Measurements from ENCODE around the gene CDH23. TPM values are rescaled to one million over a fixed set of nuclear protein-coding genes. Genes with fewer than 3 reads are reported as not detected.

CDH23 gene
- total and polyA plus RNA-seq, 2 of the 8 experiments (the other 6 are each of a cell fraction or from before 2014, with no cell fraction given): 1.9 to 4.9 TPM

GRCh38 chr10:71667387-71667752 is 270.6 kb downstream of the CDH23 start (continued):
- TF ChIP-seq, protein P1, sequence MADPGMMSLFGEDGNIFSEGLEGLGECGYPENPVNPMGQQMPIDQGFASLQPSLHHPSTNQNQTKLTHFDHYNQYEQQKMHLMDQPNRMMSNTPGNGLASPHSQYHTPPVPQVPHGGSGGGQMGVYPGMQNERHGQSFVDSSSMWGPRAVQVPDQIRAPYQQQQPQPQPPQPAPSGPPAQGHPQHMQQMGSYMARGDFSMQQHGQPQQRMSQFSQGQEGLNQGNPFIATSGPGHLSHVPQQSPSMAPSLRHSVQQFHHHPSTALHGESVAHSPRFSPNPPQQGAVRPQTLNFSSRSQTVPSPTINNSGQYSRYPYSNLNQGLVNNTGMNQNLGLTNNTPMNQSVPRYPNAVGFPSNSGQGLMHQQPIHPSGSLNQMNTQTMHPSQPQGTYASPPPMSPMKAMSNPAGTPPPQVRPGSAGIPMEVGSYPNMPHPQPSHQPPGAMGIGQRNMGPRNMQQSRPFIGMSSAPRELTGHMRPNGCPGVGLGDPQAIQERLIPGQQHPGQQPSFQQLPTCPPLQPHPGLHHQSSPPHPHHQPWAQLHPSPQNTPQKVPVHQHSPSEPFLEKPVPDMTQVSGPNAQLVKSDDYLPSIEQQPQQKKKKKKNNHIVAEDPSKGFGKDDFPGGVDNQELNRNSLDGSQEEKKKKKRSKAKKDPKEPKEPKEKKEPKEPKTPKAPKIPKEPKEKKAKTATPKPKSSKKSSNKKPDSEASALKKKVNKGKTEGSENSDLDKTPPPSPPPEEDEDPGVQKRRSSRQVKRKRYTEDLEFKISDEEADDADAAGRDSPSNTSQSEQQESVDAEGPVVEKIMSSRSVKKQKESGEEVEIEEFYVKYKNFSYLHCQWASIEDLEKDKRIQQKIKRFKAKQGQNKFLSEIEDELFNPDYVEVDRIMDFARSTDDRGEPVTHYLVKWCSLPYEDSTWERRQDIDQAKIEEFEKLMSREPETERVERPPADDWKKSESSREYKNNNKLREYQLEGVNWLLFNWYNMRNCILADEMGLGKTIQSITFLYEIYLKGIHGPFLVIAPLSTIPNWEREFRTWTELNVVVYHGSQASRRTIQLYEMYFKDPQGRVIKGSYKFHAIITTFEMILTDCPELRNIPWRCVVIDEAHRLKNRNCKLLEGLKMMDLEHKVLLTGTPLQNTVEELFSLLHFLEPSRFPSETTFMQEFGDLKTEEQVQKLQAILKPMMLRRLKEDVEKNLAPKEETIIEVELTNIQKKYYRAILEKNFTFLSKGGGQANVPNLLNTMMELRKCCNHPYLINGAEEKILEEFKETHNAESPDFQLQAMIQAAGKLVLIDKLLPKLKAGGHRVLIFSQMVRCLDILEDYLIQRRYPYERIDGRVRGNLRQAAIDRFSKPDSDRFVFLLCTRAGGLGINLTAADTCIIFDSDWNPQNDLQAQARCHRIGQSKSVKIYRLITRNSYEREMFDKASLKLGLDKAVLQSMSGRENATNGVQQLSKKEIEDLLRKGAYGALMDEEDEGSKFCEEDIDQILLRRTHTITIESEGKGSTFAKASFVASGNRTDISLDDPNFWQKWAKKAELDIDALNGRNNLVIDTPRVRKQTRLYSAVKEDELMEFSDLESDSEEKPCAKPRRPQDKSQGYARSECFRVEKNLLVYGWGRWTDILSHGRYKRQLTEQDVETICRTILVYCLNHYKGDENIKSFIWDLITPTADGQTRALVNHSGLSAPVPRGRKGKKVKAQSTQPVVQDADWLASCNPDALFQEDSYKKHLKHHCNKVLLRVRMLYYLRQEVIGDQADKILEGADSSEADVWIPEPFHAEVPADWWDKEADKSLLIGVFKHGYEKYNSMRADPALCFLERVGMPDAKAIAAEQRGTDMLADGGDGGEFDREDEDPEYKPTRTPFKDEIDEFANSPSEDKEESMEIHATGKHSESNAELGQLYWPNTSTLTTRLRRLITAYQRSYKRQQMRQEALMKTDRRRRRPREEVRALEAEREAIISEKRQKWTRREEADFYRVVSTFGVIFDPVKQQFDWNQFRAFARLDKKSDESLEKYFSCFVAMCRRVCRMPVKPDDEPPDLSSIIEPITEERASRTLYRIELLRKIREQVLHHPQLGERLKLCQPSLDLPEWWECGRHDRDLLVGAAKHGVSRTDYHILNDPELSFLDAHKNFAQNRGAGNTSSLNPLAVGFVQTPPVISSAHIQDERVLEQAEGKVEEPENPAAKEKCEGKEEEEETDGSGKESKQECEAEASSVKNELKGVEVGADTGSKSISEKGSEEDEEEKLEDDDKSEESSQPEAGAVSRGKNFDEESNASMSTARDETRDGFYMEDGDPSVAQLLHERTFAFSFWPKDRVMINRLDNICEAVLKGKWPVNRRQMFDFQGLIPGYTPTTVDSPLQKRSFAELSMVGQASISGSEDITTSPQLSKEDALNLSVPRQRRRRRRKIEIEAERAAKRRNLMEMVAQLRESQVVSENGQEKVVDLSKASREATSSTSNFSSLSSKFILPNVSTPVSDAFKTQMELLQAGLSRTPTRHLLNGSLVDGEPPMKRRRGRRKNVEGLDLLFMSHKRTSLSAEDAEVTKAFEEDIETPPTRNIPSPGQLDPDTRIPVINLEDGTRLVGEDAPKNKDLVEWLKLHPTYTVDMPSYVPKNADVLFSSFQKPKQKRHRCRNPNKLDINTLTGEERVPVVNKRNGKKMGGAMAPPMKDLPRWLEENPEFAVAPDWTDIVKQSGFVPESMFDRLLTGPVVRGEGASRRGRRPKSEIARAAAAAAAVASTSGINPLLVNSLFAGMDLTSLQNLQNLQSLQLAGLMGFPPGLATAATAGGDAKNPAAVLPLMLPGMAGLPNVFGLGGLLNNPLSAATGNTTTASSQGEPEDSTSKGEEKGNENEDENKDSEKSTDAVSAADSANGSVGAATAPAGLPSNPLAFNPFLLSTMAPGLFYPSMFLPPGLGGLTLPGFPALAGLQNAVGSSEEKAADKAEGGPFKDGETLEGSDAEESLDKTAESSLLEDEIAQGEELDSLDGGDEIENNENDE (IDR thresholded peaks at IDR 0.05; ENCODE audit: insufficient replicate concordance, low read length): no peak
- TF ChIP-seq MAFK (IDR thresholded peaks at IDR 0.05; ENCODE audit: low read depth, low read length): no peak
- TF ChIP-seq E2F6 (IDR thresholded peaks at IDR 0.05): no peak
- TF ChIP-seq CEBPB (IDR thresholded peaks at IDR 0.05; ENCODE audit: low read depth, low read length): no peak
- no peak for TF ChIP-seq BCL11A (IDR thresholded peaks at IDR 0.05; ENCODE audit: low read depth in 2 of 2, low read length in 2 of 2)
- no peak for TF ChIP-seq RFX5 (IDR thresholded peaks at IDR 0.05; ENCODE audit: borderline replicate concordance, low read depth, low read length)
- TF ChIP-seq GABPA (IDR thresholded peaks at IDR 0.05; ENCODE audit: borderline replicate concordance, insufficient read depth, low read length): no peak
- no peak for TF ChIP-seq SIRT6 (IDR thresholded peaks at IDR 0.05; ENCODE audit: low read length)
- no peak for TF ChIP-seq TEAD4 (IDR thresholded peaks at IDR 0.05; ENCODE audit: low read depth, low read length)
- TF ChIP-seq SP2 (IDR thresholded peaks at IDR 0.05; ENCODE audit: low read length): no peak
- no peak for TF ChIP-seq CHD2 (IDR thresholded peaks at IDR 0.05; ENCODE audit: low read length)
- no peak for TF ChIP-seq SAP30 (IDR thresholded peaks at IDR 0.05; ENCODE audit: insufficient read depth, insufficient replicate concordance, low read length)
